ENCODE measurements around the gene PRDX1. TPM values are rescaled to one million over a fixed set of nuclear protein-coding genes. Genes with fewer than 3 reads are reported as not detected.

Gene PRDX1
- total and polyA plus RNA-seq, 2 of the 13 experiments (the other 11 are each of a cell fraction or from before 2014, with no cell fraction given): 761 to 1,898 TPM

- TF ChIP-seq USF2 (IDR thresholded peaks at IDR 0.05; ENCODE audit: low read depth, low read length) (peak; percentile 87), USF2 (CRISPR knock-in tag; IDR thresholded peaks at IDR 0.05; ENCODE audit: borderline replicate concordance) (peak; percentile 92; the same call in 1 of the 2 replicates), NAIF1 (CRISPR knock-in tag; IDR thresholded peaks at IDR 0.05; ENCODE audit: borderline replicate concordance) (peak; percentile 67; the same call in 1 of the 2 replicates), ZSCAN25 (CRISPR knock-in tag; IDR thresholded peaks at IDR 0.05) (peak; percentile 73; the same call in 1 of the 2 replicates), EP300 (IDR thresholded peaks at IDR 0.05; ENCODE audit: low read depth in 2 of 2, low read length in 2 of 2) (no peak; a peak in 1 of 4 replicates), EP300 (CRISPR knock-in tag; IDR thresholded peaks at IDR 0.05; ENCODE audit: borderline replicate concordance) (no peak), ZNF766 (CRISPR knock-in tag; IDR thresholded peaks at IDR 0.05; ENCODE audit: borderline replicate concordance) (peak; percentile 82; the same call in 1 of the 2 replicates), JUNB (CRISPR knock-in tag; IDR thresholded peaks at IDR 0.05; ENCODE audit: borderline replicate concordance) (no peak), SAP130 (CRISPR knock-in tag; IDR thresholded peaks at IDR 0.05; ENCODE audit: low read depth) (peak; percentile 98), ZNF460 (CRISPR knock-in tag; IDR thresholded peaks at IDR 0.05; ENCODE audit: borderline replicate concordance) (no peak), DBP (CRISPR knock-in tag; IDR thresholded peaks at IDR 0.05; ENCODE audit: not compliant biosample characterization) (peak; percentile 63), ZNF30 (CRISPR knock-in tag; IDR thresholded peaks at IDR 0.05) (peak; percentile 78; the same call in 1 of the 2 replicates), ISL2 (CRISPR knock-in tag; IDR thresholded peaks at IDR 0.05) (peak; percentile 62; the same call in 1 of the 2 replicates), ZNF441 (CRISPR knock-in tag; IDR thresholded peaks at IDR 0.05; ENCODE audit: borderline replicate concordance) (peak; percentile 88; the same call in 1 of the 2 replicates), NFATC3 (CRISPR knock-in tag; IDR thresholded peaks at IDR 0.05) (peak; percentile 32; the same call in 1 of the 2 replicates), ZNF646 (CRISPR knock-in tag; IDR thresholded peaks at IDR 0.05) (no peak), SNAPC5 (CRISPR knock-in tag; IDR thresholded peaks at IDR 0.05; ENCODE audit: borderline replicate concordance) (peak; percentile 81; the same call in 1 of the 2 replicates), ZBTB3 (CRISPR knock-in tag; IDR thresholded peaks at IDR 0.05; ENCODE audit: borderline replicate concordance, low read depth) (peak; percentile 78; the same call in 1 of the 2 replicates)
Measured at GRCh38 chr1:45550401-45551351, 29.0 kb upstream of the PRDX1 start, which contains the start of gene AKR1A1 (continued).

Data from HepG2 (cell line).